Kidney capillary endothelial cell (primary cell): ENCODE measurements around the gene EDRF1.
A peak's percentile ranks its signal among the peaks of the same experiment; 100 is the strongest.
"Not testable (repeated sequence)": the region's sequence is repeated elsewhere in the genome, so short reads cannot be mapped to it uniquely, and the experiment has no call there.

ENCODE experiments used
- DNase-seq: peaks from one replicate; pipeline ENCODE4 v3.0.0-alpha.2; 2018; ENCODE audit warnings: low spot score

The EDRF1 gene

DNA sequence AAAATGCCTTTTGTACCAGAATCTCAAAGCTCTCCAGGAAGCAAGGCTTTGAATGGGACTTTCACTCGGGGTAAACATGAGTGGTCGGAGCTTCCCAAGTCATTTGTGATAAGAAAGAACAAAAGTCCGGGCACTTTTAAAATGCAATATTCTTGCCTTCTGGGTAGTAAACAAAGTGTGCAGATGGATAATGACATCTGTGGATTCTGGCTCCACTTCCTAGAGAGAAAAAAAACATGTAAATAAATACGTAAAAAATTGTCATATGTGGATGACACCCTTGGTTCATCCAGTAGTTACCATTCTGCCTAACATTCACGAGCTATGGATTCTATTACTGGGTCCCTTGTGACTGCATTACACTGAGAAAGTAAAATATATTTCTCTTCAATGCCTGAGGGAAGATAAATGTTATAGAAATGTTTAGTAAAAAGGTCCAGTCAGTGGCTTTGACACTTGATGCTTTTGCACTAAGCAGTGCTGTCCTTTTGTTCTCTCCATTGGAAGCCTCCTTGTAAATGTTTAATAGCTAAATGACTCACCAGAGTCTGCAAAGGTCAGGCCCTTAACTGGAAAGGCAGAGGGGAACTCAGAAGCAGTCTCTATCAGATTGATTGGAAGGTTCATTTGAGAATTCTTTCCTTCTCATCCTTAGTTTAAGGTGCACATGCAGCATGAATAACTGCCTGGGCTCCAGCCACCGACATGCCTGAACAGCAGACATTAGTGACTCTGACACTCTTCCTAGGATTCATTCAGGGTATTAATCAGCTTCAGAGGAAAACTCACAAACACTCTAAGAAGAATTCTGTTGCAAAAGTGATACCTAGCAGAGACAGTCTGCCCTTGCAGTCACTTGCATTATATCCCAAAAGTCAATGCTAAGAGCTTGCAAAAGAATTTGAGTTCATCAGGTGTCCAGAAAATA lies 11.7 kb upstream of the EDRF1 start:
- no peak for DNase-seq

DNA sequence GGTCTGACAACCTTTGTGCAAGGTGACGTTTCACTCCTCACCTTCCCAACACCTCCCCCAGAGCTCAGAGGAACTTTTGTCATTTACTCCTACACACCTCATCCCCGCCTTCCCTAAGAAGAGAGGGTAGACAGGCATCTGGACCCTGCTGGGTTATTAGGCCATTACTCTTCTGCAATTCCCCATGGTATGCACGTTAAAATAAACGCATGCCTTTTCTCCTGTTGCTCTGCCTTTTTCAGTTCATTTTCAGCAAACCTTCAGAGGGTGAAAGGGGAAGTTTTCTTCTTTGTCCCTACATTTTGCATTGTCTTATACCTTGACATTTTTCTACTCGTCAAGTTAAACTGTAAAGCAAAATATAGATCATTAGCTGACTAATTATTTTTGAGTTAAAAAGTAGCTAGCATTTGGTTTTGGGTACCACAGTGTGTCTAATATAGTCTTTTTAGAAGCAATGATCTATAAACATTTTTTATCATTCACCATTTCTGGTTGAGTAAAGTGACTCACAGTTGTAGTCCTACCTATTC lies 10.5 kb upstream of the EDRF1 start:
- DNase-seq, result no peak

DNA sequence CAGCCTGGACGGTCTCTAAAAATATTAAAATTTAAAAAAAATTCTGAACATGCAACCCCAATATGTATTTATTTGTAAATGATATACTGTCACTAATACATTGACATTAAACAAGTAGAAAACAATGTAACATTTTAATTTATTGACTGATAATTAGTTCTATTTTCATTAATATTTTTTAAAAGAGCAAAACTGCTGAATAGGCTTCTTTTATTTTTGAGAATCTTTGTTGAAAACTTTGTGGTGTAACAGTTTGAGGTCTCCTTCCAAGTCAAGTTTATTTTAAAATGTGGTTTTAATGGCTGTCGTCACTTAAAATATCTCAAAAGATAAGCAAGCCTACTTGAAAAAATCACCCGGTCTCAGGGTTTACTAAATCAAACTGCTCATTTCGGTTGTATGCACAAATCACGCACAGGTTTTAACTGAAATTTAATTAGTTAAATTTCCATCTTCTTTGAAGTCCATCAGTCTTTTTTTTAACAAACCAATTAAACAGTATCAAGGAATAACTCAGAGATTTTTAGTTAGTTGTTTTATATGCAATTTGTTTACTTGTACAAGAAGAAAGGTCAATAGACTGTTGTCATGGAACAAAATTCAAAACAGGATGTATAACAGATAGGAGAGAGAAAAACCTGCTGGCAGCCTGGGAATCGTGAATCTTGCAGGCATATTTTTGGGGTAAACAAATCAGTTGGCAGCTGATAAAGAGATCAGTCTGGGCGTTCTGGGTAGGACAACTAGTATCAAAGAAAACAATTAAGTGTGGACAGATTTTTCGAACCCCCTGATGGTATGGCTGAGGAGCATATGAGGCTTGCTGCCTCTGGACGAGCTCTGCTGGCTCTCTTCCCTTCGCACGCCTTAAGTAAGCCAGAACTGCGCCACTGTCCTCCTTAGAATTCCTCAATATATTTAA lies 9.7 kb upstream of the EDRF1 start:
- no peak for DNase-seq

DNA sequence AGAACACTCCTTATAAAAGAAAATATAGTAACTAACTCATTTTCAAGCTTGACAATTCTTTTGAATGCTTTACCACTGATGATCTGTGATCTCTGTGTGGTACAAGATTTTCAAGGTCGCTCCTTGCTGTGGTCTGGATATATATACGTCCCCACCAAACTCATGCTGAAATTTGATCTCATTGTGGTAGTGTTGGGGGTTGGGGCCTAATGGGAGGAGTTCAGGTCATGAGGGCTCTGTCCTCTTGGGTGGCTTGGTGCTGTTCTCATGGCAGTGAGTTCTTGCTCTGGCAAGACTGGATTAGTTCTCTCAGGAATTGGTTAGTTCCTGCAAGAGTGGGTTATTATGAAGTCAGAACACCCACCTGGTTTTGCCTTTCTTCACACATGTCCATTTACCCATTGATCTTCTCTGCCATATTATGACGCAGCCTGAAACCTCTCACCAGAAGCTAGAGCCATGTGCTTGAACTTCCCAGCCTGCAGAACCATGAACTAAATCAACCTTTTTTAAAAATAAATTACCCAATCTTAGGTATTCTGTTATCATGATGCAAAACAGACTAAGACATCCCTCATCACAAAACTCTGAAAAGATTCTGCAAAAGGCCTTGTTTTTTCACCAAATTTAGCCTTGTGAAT lies 8.3 kb upstream of the EDRF1 start:
- DNase-seq, result no peak

DNA sequence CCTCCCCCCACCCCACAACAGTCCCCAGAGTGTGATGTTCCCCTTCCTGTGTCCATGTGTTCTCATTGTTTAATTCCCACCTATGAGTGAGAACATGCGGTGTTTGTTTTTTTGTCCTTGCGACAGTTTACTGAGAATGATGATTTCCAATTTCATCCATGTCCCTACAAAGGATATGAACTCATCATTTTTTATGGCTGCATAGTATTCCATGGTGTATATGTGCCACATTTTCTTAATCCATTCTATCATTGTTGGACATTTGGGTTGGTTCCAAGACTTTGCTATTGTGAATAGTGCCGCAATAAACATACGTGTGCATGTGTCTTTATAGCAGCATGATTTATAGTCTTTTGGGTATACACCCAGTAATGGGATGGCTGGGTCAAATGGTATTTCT lies 4.8 kb upstream of the EDRF1 start:
- DNase-seq, result not testable (repeated sequence)

DNA sequence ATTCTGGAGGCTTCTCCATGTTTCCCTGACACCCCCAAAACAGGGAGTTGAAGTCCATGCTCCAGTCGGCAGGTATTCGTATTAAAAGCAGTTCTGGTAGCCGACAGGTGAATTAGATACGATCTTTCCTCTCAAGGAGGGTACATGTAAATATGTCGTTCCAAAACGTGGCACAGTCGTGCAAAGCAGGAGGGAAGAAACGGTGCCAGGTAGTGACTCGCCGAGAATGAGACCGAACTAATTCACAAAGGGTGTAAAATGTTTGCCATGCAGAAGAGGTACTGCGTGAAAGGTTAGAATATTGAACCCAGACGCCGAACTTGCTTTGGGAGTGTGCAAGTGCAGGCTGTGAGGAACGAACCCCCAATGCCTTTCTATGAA lies 483 bp downstream of the EDRF1 start:
- no peak for DNase-seq

DNA sequence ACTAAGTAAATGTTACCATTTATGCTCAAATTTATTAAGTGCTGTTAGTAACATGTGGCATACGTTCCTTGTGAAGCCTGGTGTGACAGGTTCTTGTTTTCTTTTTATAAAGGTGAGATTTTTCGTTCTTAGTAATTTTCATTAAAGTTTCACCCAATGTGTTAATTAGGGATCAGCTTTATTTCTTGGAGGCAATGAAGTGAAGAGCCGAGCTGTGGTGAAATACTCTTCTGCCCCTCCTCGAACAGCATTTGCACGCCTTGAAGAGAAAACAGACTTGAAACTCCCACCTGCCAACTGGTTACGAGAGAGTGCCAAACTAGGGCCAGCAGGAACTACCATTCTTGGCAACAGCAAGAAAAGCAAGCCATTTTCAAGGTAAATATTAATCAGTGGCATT lies 1.5 kb downstream of the EDRF1 start:
- no peak for DNase-seq

DNA sequence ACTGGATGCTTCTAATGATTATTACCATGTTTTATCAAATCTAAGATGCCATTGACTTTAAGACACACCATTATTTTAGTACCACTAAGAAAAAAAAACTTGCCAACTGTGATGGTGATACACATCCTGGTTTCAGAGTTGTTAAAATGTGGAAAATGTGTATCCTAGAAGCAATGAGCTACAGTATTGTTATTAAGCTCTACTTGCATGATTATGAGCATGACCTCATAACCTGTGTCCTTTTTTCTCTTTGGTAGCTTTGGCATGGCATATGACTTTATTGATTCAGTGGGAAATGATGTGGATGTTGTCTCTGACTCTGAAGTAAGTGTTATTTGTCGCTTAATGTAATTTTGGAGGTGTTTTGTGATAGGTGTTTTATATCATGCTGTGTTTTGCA lies 3.3 kb downstream of the EDRF1 start:
- DNase-seq, result peak; percentile 65

DNA sequence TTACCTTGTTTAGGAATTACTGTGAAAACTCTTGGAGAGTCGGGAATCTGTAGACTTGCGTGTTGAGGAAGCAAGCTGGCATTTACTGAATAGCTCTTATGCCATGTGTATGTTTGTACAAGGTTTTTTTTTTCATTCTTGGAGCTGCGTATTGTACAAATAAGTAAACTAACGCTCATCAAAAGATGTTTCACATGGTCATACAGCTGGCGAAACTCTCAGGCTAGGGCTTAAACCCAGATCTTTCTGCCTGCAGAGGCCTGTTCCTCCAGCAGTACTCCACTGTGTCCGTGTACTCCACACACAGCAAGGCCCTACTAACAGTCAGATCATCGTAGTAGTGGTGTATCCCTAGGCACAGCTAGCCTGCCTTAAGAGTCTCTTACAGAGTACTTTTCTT lies 7.4 kb downstream of the EDRF1 start:
- no peak for DNase-seq

DNA sequence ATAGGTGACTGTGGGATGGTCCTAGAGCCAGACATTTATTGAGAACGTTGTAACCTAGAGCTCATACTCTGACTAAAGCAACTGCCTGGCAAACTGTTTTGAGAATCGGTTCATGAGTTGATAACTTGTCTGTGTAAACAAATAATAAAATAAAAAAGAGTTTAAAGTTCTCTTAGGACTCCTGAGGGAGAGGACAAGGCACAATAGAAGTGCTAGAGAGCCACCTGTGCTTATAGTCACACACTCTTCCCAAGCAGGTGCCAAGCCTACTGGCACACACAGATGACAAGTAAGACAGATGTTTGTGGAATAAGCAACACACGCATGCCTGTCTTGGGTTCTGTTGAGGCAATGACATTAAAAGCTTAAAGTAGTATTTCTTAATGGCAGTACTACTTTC lies 7.9 kb downstream of the EDRF1 start:
- no peak for DNase-seq

DNA sequence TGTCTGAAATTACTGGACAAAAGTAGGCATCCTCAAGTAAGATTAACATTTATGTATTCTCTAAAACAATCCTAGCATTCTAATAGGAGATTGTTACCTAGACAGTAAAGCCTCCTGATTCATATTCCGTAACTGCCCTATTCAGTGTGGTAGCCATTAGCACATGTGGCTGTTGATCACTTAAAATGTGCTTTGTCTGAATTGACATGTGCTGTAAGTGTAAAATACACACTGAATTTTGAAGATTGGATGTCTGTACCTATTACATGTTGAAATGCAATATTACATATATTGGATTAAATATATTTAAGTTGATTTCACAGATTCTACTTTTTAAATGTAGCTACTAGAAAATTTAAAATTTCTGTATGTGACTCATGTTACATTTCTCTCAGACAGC lies 14.6 kb downstream of the EDRF1 start:
- DNase-seq, result no peak

DNA sequence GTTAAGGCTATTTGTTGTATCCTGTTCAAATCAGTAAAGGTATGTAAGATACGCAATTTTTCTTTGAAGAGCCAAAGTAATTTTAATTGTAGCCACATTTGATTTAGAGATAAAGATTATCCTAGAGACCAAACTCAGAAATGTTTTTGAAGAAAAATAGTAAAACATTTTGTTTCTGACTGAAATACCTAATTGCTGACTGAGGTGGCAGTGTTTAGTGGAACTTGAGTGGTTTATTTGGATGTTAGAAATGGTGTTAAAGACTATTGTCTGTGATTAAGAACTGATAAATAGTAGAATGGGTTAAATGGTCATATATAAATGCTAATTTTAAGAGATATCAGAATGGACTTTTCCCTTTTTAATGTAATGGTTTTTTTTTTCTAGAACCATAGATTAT lies 15.3 kb downstream of the EDRF1 start:
- no peak for DNase-seq

DNA sequence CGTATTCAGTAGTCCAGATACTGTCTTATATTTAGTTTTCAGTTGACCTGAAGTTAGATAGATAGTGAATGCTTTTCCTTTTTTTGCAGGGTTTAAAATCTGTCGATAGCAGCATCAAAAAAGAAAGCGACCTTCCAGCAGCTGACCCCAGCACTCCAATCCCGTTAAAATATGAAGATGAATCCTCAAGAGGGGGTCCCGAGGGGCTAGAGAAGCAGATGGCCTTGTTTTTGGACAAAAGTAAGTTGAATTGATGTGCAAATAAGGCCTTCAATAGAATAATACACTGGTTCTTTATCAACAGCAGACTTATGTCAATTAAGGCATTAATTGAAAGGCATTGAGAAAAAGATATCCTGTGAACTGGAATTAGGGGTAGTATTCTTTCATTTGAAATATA lies 18.7 kb downstream of the EDRF1 start:
- DNase-seq, result no peak

DNA sequence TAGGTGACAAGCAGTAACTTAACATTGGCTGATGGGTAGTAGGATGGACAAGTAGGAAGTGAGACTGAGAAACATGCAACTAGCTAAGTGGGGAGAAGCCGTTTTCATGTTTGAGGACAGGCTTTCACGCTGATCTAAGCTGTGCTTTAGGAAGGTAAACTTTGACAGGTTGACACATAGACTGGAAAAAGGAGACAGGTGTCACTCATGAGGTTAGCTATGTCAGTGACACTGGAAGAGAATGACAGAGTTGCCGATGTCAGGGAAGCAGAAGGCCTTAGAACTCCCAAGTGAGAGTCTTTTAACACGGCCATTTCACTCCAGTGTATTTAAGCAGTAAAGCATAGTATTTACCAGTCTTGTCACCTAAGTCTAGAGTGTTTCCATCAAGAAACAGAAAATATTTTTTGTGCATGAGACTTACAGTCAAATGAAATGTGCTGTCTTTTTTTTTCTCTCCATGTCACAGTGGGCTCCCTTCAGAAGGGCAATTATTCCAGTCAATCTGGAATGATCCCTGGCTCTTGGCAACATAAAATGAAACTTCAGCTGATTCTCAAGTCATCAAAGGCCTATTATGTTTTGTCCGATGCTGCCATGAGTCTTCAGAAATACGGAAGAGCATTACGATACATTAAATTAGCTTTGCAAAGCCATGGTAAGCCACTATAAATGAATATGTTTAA lies 20.6 kb downstream of the EDRF1 start:
- DNase-seq, result no peak

DNA sequence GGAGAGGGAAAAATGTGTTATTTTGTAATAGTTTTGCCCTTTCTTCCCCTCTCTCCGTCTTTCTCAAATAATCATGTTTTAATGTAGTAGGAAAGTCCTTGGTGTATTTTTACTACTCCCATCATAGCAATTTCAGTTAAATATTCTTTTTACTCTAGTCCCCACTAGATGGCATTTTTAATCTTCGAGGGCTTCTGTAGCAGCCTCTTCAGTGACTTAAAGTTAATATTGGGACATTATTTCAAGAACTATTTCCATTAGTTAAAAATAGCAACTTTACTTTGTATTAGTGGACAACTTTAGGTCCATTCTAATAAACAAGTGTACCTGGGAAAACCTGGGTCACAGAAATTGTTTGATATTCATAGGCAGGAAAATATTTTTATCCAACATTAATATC lies 23.0 kb downstream of the EDRF1 start:
- DNase-seq, result no peak

DNA sequence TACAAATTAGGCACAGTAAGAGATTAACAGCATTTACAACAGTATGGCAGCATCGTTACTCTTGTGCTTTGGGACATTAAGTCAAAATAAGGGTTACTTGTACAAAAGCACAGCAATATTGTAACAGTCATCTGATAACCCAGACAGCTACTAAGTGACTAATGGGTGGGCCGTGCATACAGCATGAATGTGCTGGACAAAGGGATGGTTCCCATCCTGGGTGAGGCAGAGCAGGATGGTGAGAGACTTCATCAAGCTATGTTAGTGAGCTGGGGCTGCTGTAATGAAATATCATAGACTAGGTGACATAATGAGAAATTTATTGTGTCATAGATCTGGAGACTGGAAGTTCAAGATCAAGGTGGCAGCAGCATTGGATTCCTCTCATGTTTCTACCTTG lies 25.4 kb downstream of the EDRF1 start:
- DNase-seq, result no peak

DNA sequence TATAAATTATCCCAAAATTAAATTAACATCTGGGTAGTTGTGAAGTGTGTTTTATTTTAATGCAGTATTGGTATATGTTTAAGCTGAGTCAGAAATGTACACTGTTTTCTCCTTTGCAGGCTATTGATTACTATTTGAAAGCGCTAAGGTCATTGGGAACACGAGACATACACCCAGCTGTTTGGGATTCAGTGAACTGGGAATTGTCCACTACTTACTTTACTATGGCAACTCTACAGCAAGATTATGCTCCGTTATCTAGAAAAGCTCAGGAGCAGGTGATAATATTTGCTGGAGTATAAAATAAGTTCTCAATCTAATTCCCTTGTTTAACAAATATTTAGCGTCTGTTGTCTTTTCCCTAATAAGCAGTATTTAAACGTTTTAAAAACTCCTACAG lies 27.9 kb downstream of the EDRF1 start:
- DNase-seq, result no peak

DNA sequence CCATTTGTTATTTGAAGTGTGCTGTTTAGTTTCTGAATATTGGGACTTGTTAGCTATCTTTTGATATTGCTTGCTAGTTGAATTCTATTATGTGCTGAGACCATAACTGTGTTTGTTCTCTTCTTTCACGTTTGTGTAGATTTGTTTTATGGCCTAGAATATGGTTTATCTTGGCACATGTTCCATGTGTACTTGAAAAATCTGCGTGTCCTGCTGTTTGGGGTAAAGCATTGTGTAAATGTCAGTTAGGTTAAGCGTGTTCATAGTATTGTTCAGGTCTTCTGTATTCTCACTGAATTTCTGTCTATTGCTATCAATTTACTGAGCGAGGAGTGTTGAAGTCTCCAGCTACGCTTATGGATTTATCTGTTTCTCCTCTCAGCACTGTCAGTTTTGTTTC lies 36.7 kb downstream of the EDRF1 start:
- DNase-seq, result no peak

DNA sequence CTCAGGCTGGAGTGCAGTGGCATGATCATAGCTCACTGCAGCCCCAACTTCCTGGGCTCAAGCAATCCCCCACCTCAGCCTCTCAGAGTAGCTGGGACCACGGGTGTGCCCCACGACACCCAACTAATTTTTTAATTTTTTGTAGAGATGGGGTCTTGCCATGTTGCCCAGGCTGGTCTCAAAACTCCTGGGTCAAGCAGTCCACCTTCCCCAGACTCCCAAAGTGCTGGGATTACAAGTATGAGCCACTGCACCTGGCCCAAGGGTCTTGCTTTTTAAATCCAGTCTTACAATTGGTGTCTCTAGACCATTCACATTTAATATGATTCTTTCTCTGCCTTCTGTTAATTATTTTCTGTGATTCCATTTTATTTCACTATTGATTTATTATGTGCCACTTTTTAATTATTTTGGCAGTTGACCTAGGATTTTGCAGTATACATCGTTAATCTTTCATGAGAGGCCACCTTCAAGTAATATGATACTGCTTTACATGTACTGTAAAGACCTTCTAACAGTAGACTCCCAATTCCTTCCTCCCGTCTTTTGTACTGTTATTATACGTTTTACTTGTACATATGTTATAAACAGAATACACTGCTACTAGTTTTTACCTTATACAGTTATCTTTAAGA lies 37.5 kb downstream of the EDRF1 start:
- no peak for DNase-seq

DNA sequence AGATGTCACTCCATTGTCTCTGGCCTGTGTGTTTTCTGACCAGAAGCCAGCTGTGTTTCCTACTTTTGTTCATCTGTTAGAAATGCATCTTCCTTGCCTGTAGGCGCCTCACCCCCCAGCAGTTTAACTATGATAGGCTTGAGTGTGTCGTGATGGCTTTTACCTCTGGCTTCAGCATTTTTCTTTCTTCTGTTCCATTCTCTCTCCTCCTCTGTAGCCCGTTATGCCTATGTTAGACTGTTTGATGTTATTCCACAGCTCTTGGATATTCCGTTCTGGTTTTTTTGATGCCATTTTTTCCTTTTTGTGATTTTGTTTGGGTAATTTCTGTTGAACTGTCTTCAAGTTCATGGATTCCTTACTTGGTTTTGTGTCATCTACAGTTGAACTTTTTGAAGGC lies 38.2 kb downstream of the EDRF1 start:
- DNase-seq, result no peak

DNA sequence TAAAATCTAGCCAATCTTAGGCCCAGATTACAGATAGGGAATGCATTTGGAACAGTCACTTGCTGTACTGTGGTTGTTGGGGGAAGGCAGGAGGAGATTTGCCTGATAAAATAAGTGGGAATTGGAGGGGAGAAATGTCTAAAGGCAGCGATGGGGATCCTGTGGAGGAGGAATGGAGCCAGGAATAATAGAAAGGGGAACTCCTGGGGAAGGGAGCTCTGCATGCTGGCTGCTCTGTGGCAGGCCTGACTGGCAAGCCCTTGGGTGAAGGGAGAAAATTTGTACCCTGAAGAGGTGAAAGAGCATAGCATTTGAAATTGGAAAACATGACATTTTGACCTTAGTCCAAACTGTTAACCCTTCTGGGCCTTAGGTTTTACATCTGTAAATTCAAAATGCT lies 42.5 kb downstream of the EDRF1 start:
- no peak for DNase-seq
